ENCODE data around the gene TMEM101. TPM values are rescaled to one million over a fixed set of nuclear protein-coding genes. Genes with fewer than 3 reads are reported as not detected.
"Not testable (repeated sequence)": the region's sequence is repeated elsewhere in the genome, so short reads cannot be mapped to it uniquely, and the experiment has no call there.

TMEM101 gene
- total RNA-seq, 1 experiment from 2014 or later: 33.5 TPM

GRCh38 chr17:44049294-44050060, 34.7 kb upstream of the TMEM101 start:
- no peak for TF ChIP-seq EZH2 (IDR thresholded peaks at IDR 0.05; ENCODE audit: low read depth)
- TF ChIP-seq CTCF (conservative IDR thresholded peaks at IDR 0.05): no peak
- H3K9me2 ChIP-seq (ENCODE audit: insufficient read depth): no peaks in the 10 kb centered on the region
- intact Hi-C loops (cut with micrococcal nuclease; ENCODE audit: unreplicated experiment): no loop called here
- H3K27me3 ChIP-seq (ENCODE audit: insufficient read depth, low read depth): no peaks in the 10 kb centered on the region
- peaks cover 22% of the 10 kb centered on the region for H3F3A ChIP-seq (ENCODE audit: insufficient read depth, low read depth)
- peaks cover 67% of the 10 kb centered on the region for H4K20me1 ChIP-seq (ENCODE audit: insufficient read depth)
- no peak for DNase-seq
- no peak overlapping the region for H2AFZ ChIP-seq
- no peak overlapping the region for H3K4me3 ChIP-seq
- BruUV-seq (replicated peaks): no TSS peak
- H3K4me2 ChIP-seq: no peak overlapping the region
- ChIA-PET CTCF (interaction anchor here (0.6 kb wide), 1 partner anchor 77 kb away, joined by 4 read pairs; no protein-coding TSS in a partner anchor), POLR2A (ENCODE audit: unreplicated experiment) (no interaction called here)
- H3K4me1 ChIP-seq (replicated peaks; ENCODE audit: insufficient read depth): no peaks in the 10 kb centered on the region
- H3K27ac ChIP-seq: no peak overlapping the region
- H3K36me3 ChIP-seq (ENCODE audit: low read depth): peaks cover 36% of the 10 kb centered on the region
- H3K79me2 ChIP-seq (ENCODE audit: low read depth): peaks cover 63% of the 10 kb centered on the region
- no peaks in the 10 kb centered on the region for H3K9me3 ChIP-seq (ENCODE audit: insufficient read depth, low read depth)

GRCh38 chr17:44046893-44047292, 32.1 kb upstream of the TMEM101 start:
- H3K4me3 ChIP-seq; intact Hi-C loops (cut with micrococcal nuclease; ENCODE audit: unreplicated experiment); H3K9me2 ChIP-seq (ENCODE audit: insufficient read depth); H2AFZ ChIP-seq; H3K27me3 ChIP-seq (ENCODE audit: insufficient read depth, low read depth); H3K9me3 ChIP-seq (ENCODE audit: insufficient read depth, low read depth); CTCF ChIA-PET; BruUV-seq (replicated peaks); H3K4me2 ChIP-seq; DNase-seq; POLR2A ChIA-PET (ENCODE audit: unreplicated experiment); H3K4me1 ChIP-seq (replicated peaks; ENCODE audit: insufficient read depth); H3K27ac ChIP-seq: not testable (repeated sequence)
- peaks cover 72% of the 10 kb centered on the region for H4K20me1 ChIP-seq (ENCODE audit: insufficient read depth)
- H3F3A ChIP-seq (ENCODE audit: insufficient read depth, low read depth): peaks cover 28% of the 10 kb centered on the region
- peaks cover 16% of the 10 kb centered on the region for H3K36me3 ChIP-seq (ENCODE audit: low read depth)
- peaks cover 65% of the 10 kb centered on the region for H3K79me2 ChIP-seq (ENCODE audit: low read depth)

- BruUV-seq (replicated peaks): no TSS peak
- peaks cover 28% of the 10 kb centered on the region for H3F3A ChIP-seq (ENCODE audit: insufficient read depth, low read depth)
- H3K4me2 ChIP-seq: no peak overlapping the region
- H3K27me3 ChIP-seq (ENCODE audit: insufficient read depth, low read depth): no peaks in the 10 kb centered on the region
- intact Hi-C loops (cut with micrococcal nuclease; ENCODE audit: unreplicated experiment): no loop called here
- no peaks in the 10 kb centered on the region for H3K4me1 ChIP-seq (replicated peaks; ENCODE audit: insufficient read depth)
- no peaks in the 10 kb centered on the region for H3K9me2 ChIP-seq (ENCODE audit: insufficient read depth)
- H3K4me3 ChIP-seq: no peak overlapping the region
- no peak overlapping the region for H3K27ac ChIP-seq
- ChIA-PET POLR2A (ENCODE audit: unreplicated experiment) (no interaction called here), CTCF (no interaction called here)
- H3K36me3 ChIP-seq (ENCODE audit: low read depth): peaks cover 14% of the 10 kb centered on the region
- H4K20me1 ChIP-seq (ENCODE audit: insufficient read depth): peaks cover 80% of the 10 kb centered on the region
- H3K9me3 ChIP-seq (ENCODE audit: insufficient read depth, low read depth): no peaks in the 10 kb centered on the region
- no peak for DNase-seq
- H2AFZ ChIP-seq: no peak overlapping the region
- H3K79me2 ChIP-seq (ENCODE audit: low read depth): peaks cover 72% of the 10 kb centered on the region
- TF ChIP-seq EZH2 (IDR thresholded peaks at IDR 0.05; ENCODE audit: low read depth): no peak
- no peak for TF ChIP-seq CTCF (conservative IDR thresholded peaks at IDR 0.05)
Measured at GRCh38 chr17:44045486-44045885, 30.7 kb upstream of the TMEM101 start.

Data from PC-9 (cell line).